ENCODE results near the gene TMEM219. TPM values are rescaled to one million over a fixed set of nuclear protein-coding genes. Genes with fewer than 3 reads are reported as not detected.

TMEM219 gene
- total and polyA plus RNA-seq, 2 of the 8 experiments (the other 6 are each of a cell fraction or from before 2014, with no cell fraction given): 60.2 to 116 TPM

GRCh38 chr16:29978564-29979270 is 16.8 kb downstream of the TMEM219 start:
- H3K4me1 ChIP-seq (replicated peaks in 1 of 4; ENCODE audit: control insufficient read depth in 3 of 4, insufficient read depth in 4 of 4, low read length in 3 of 4): peaks cover 4 to 20% (median 7%) of the 10 kb centered on the region in 4 experiments
- H3K23me2 ChIP-seq (ENCODE audit: low read depth, low read length): peaks cover 7% of the 10 kb centered on the region; the same call in 1 of the 2 replicates
- WGBS, 2 experiments (ENCODE audit: extremely low coverage in 1 of 2, insufficient coverage in 1 of 2, insufficient read length in 1 of 2, insufficient replicate concordance in 2 of 2, low coverage in 1 of 2, low lambda C conversion rate in 2 of 2, missing lambda C conversion rate in 1 of 2): 88% methylated on average over 9 of the region's 9 CpGs; no CpG with 5 or more reads in 1 of the 2 experiments
- H3K36me3 ChIP-seq (ENCODE audit: control insufficient read depth in 2 of 4, insufficient read depth in 4 of 4, low read length in 3 of 4): peaks cover 14 to 50% (median 44%) of the 10 kb centered on the region in 4 experiments
- H3K79me1 ChIP-seq (ENCODE audit: low read depth, low read length): peaks cover 25% of the 10 kb centered on the region
- H2BK120ac ChIP-seq (replicated peaks; ENCODE audit: low read depth, low read length): no peak overlapping the region
- no peak for FAIRE-seq
- no peak overlapping the region for H2BK12ac ChIP-seq (ENCODE audit: low read depth, low read length)
- peak overlapping the region; percentile 54 for H4K8ac ChIP-seq (ENCODE audit: extremely low read depth, insufficient read depth, low read length)
- H4K5ac ChIP-seq (ENCODE audit: insufficient read length, low read depth, low read length): no peak overlapping the region
- peaks cover 4 to 18% of the 10 kb centered on the region in 2 experiments for H4K20me1 ChIP-seq (replicated peaks in 1 of 2; ENCODE audit: control insufficient read depth in 1 of 2, insufficient read depth in 2 of 2, low read length in 2 of 2)
- no peak overlapping the region for H4K91ac ChIP-seq (replicated peaks; ENCODE audit: insufficient read length, low read length)
- no peak overlapping the region for H2BK20ac ChIP-seq (ENCODE audit: low read length)
- no peaks in the 10 kb centered on the region for H3K27me3 ChIP-seq (replicated peaks in 1 of 4; ENCODE audit: control insufficient read depth in 3 of 4, extremely low read depth in 1 of 4, insufficient read depth in 3 of 4, low read length in 3 of 4)
- no peak overlapping the region for H3K4me3 ChIP-seq (ENCODE audit: extremely low read depth in 1 of 4, insufficient read depth in 2 of 4, low read depth in 3 of 4, low read length in 4 of 4)
- H3K4ac ChIP-seq (replicated peaks; ENCODE audit: insufficient read length, low read depth, low read length): no peak overlapping the region
- H3K9me3 ChIP-seq (ENCODE audit: insufficient read depth in 2 of 2, low read depth in 1 of 2, low read length in 1 of 2): no peaks in the 10 kb centered on the region
- H3K14ac ChIP-seq (ENCODE audit: insufficient read length): no peak overlapping the region
- no peak overlapping the region for H3K23ac ChIP-seq (ENCODE audit: insufficient read length)
- H3K4me2 ChIP-seq (ENCODE audit: insufficient read depth in 1 of 2, low read depth in 2 of 2, low read length in 2 of 2): no peak overlapping the region
- H3K18ac ChIP-seq (ENCODE audit: extremely low read depth, low read length): no peak overlapping the region
- ChIA-PET CTCF (ENCODE audit: partially characterized antibody) (interaction anchor here (1.2 to 4.4 kb wide), 3 partner anchors 15 to 130 kb away, joined by 3 to 19 read pairs (median 4); no protein-coding TSS in a partner anchor), POLR2A (ENCODE audit: partially characterized antibody) (interaction anchor here (0.9 to 1.3 kb wide), 4 partner anchors 11 to 95 kb away, joined by 3 read pairs; no protein-coding TSS in a partner anchor)
- H2BK15ac ChIP-seq (ENCODE audit: low read length): no peak overlapping the region
- no peak overlapping the region for H3K27ac ChIP-seq (ENCODE audit: low read depth, low read length)
- no peak overlapping the region for H2BK5ac ChIP-seq (ENCODE audit: low read depth, low read length)
- H3K79me2 ChIP-seq (ENCODE audit: control insufficient read depth in 1 of 2, insufficient read depth in 2 of 2, low read length in 2 of 2): peaks cover 9 to 34% of the 10 kb centered on the region in 2 experiments
- no peak overlapping the region for H3K9ac ChIP-seq (replicated peaks in 1 of 4; ENCODE audit: extremely low read depth in 1 of 4, low read depth in 3 of 4, low read length in 3 of 4)
- no peak overlapping the region for H2AFZ ChIP-seq (ENCODE audit: low read length)
- no peak overlapping the region for H2AK5ac ChIP-seq (ENCODE audit: low read depth, low read length)
- no peak overlapping the region for H3K56ac ChIP-seq (replicated peaks; ENCODE audit: insufficient read length, low read depth, low read length)
- no peak for DNase-seq (ENCODE audit: low read depth in 1 of 2, low spot score in 2 of 2)
- TF ChIP-seq TEAD4 (IDR thresholded peaks at IDR 0.05; ENCODE audit: low read depth, low read length) (no peak), EZH2 (IDR thresholded peaks at IDR 0.05; ENCODE audit: low read depth, low read length, severe bottlenecking) (no peak), RXRA (IDR thresholded peaks at IDR 0.05; ENCODE audit: insufficient read depth, low read depth, low read length) (no peak), RNF2 (IDR thresholded peaks at IDR 0.05; ENCODE audit: borderline replicate concordance, low read depth, low read length, missing control alignments, poor library complexity, severe bottlenecking) (no peak), BACH1 (IDR thresholded peaks at IDR 0.05; ENCODE audit: low read length) (no peak), CBX5 (IDR thresholded peaks at IDR 0.05; ENCODE audit: low read depth, low read length) (no peak), GTF2F1 (IDR thresholded peaks at IDR 0.05; ENCODE audit: borderline replicate concordance, low read depth, low read length) (no peak), GABPA (IDR thresholded peaks at IDR 0.05; ENCODE audit: borderline replicate concordance, insufficient read depth, low read length) (no peak), JUND (IDR thresholded peaks at IDR 0.05; ENCODE audit: low read length) (no peak), ZNF274 (IDR thresholded peaks at IDR 0.05; ENCODE audit: borderline replicate concordance, extremely low read depth, low read length) (no peak), NRF1 (IDR thresholded peaks at IDR 0.05; ENCODE audit: low read depth, low read length) (no peak), TBP (IDR thresholded peaks at IDR 0.05; ENCODE audit: low read depth, low read length) (no peak), YY1 (IDR thresholded peaks at IDR 0.05; ENCODE audit: low read depth, low read length) (no peak)

Data from H1 (cell line).